K562 treated with DMSO at 1 percent for 48 hours (cell line): Measurements from ENCODE around the gene NOM1. TPM values are rescaled to one million over a fixed set of nuclear protein-coding genes. Genes with fewer than 3 reads are reported as not detected.

Experiments used
- total RNA-seq: library from RNA; unstranded; fragments of 300-600 nt; gene quantifications from 2 replicates; pipeline ENCODE4 v1.2.3, GENCODE V29; 2022; ENCODE audit warnings: low replicate concordance; ENCODE audit errors: extremely low read depth

The NOM1 gene, protein sequence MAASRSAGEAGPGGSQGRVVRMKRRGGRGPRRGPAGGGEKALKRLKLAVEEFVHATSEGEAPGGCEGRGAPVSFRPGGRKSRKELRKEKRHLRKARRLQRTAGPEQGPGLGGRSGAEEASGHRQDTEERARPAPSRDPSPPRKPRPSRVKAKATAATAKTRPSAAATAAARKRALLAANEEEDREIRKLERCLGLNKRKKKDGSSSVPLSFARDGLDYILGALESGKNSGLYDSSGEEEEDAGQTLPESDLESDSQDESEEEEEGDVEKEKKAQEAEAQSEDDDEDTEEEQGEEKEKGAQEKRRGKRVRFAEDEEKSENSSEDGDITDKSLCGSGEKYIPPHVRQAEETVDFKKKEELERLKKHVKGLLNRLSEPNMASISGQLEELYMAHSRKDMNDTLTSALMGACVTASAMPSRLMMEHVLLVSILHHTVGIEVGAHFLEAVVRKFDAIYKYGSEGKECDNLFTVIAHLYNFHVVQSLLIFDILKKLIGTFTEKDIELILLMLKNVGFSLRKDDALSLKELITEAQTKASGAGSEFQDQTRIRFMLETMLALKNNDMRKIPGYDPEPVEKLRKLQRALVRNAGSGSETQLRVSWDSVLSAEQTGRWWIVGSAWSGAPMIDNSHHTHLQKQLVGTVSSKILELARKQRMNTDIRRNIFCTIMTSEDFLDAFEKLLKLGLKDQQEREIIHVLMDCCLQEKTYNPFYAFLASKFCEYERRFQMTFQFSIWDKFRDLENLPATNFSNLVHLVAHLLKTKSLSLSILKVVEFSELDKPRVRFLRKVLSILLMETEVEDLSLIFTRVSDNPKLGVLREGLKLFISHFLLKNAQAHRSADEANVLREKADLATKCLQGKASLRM
- total RNA-seq = 76.9 TPM in 1 of 2 replicates, not detected in the other

DNA sequence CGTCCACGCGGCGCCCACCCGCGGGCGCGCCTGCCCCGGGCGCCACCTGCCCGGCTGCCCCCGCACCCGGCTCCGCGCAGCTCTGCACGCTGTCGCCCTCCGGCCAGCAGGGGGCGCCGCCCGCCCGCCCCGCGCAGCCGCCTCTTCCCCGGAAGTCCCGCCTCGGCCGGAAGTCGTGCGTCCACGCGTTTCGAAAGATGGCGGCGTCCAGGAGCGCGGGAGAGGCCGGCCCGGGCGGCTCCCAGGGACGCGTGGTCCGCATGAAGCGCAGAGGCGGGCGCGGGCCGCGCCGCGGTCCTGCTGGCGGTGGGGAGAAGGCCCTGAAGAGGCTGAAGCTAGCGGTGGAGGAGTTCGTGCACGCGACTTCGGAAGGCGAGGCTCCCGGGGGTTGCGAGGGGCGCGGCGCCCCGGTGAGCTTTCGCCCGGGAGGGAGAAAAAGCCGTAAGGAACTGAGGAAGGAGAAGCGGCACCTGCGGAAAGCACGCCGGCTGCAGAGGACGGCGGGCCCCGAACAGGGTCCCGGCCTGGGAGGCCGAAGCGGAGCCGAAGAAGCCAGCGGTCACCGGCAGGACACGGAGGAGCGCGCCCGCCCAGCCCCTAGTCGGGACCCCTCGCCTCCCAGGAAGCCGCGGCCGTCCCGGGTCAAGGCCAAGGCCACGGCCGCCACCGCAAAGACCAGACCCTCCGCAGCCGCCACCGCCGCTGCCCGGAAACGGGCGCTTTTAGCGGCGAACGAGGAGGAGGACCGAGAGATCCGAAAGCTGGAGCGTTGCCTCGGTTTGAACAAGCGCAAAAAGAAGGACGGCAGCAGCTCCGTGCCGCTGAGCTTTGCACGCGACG, at the start of gene NOM1:
Gene NOM1, plus strand, starts transcription at position 172 of the 840 bp plus-strand sequence. Its CDS starts 26 bp downstream, at position 198.

DNA sequence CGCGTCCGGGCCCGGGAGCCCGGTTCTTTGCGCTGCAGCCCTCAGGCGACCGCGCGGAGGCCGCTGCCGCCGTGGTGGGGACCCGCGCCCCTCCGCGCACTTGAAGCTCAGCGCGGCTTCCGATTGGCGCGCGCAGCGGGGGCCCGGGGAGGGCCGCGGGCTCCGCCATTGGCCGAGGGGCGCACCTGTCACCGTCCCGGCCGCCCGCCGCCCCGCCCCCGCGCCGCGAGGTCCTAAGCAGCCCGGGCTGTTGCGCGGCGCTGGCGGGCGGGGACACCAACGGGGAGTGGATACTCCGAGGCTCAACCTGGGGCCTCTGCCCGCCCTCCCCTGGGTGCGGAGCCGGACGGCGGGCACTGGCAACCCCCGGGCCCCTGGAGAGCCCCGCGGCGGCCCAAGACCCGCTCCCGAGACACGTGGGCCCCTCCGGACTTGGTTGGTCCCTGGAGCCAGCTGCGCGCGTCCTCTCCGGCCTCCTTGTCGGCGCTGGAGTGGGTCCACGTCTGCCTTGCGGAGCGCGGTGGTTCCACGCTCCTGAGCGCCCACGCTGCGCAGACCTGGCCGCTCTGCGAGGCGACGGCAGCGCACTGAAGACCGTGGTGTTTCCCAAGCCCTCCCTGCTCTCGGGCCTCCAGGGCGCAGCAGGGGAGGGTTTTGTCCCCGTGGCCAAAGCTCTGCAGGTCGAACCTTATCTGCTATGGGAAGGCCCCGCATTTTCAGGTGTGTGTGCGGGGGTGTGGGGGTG, 61.2 kb downstream of the NOM1 start, which contains the start of gene MNX1:
Gene MNX1, minus strand, starts transcription at position 76 of the 745 bp plus-strand sequence. CDS start 313 bp downstream, outside the sequence.

Other genes with a start within 250 kb of the NOM1 start
- not detected in 2 replicates for gene LMBR1, start 56.5 kb upstream of the NOM1 start, total RNA-seq
- gene MNX1, start 61.0 kb downstream of the NOM1 start, total RNA-seq = not detected in 2 replicates
- gene UBE3C, start 189.2 kb downstream of the NOM1 start, total RNA-seq = not detected in 2 replicates